DMS53 treated with DMSO at 0.1 percent for 48 hours (cell line): ENCODE data around the gene HYAL1.
"Not testable (repeated sequence)": the region's sequence is repeated elsewhere in the genome, so short reads cannot be mapped to it uniquely, and the experiment has no call there.

Experiments used
- DNase-seq: peaks from one replicate; lab custom pipeline; 2025; ENCODE audit not compliant: unreplicated experiment; lab: John Stamatoyannopoulos, UW

Gene HYAL1

GRCh38 chr3:50263478-50264382, 39.6 kb downstream of the HYAL1 start:
- no peak for DNase-seq

- no peak for DNase-seq
These were observed 40.6 kb downstream of the HYAL1 start for GRCh38 chr3:50262778-50263177.

GRCh38 chr3:50262200-50262599, 41.2 kb downstream of the HYAL1 start:
- DNase-seq, result not testable (repeated sequence)

GRCh38 chr3:50261505-50261904, 41.9 kb downstream of the HYAL1 start:
- DNase-seq, result no peak

- no peak for DNase-seq
These were observed 42.4 kb downstream of the HYAL1 start for GRCh38 chr3:50260942-50261441.

GRCh38 chr3:50260027-50260941, 43.1 kb downstream of the HYAL1 start:
- DNase-seq, result no peak

- DNase-seq, result no peak
These were observed 43.8 kb downstream of the HYAL1 start for GRCh38 chr3:50259432-50260026.

- no peak for DNase-seq
These were observed 44.4 kb downstream of the HYAL1 start for GRCh38 chr3:50258979-50259378.

- DNase-seq, result no peak
These were observed 45.2 kb downstream of the HYAL1 start for GRCh38 chr3:50258029-50258680.

- DNase-seq, result peak; percentile 10
These were observed 46.1 kb downstream of the HYAL1 start for GRCh38 chr3:50256978-50257890.

GRCh38 chr3:50255251-50255615, 48.1 kb downstream of the HYAL1 start:
- DNase-seq, result no peak

- no peak for DNase-seq
These were observed 48.7 kb downstream of the HYAL1 start for GRCh38 chr3:50254577-50255250.

GRCh38 chr3:50251220-50251619, 52.2 kb downstream of the HYAL1 start:
- no peak for DNase-seq

GRCh38 chr3:50250514-50250913, 52.9 kb downstream of the HYAL1 start:
- DNase-seq, result no peak
